Activated CD4-positive, alpha-beta T cell treated with anti-CD3 and anti-CD28 coated beads for 1 hour (primary cell): ENCODE data around the gene KSR2.

ENCODE experiments used
- DNase-seq: peaks from one replicate; pipeline ENCODE4 v3.0.0-alpha.2; 2020

The KSR2 gene

GRCh38 chr12:117437516-117438255, 531.1 kb downstream of the KSR2 start:
- no peak for DNase-seq

- DNase-seq, result no peak
These were observed 534.9 kb downstream of the KSR2 start for GRCh38 chr12:117433878-117434277.

- no peak for DNase-seq
These were observed 538.5 kb downstream of the KSR2 start for GRCh38 chr12:117430246-117430645.

- no peak for DNase-seq
These were observed 541.6 kb downstream of the KSR2 start for GRCh38 chr12:117427211-117427610.

GRCh38 chr12:117421987-117422386, 546.8 kb downstream of the KSR2 start:
- no peak for DNase-seq

GRCh38 chr12:117421068-117421752, 547.6 kb downstream of the KSR2 start:
- no peak for DNase-seq

GRCh38 chr12:117417004-117417403, 551.8 kb downstream of the KSR2 start:
- DNase-seq, result no peak

GRCh38 chr12:117412465-117413188, 556.2 kb downstream of the KSR2 start:
- no peak for DNase-seq

GRCh38 chr12:117409286-117409685, 559.5 kb downstream of the KSR2 start:
- DNase-seq, result no peak

- DNase-seq, result no peak
These were observed 560.5 kb downstream of the KSR2 start for GRCh38 chr12:117408161-117408791.

- DNase-seq, result no peak
These were observed 563.9 kb downstream of the KSR2 start for GRCh38 chr12:117404940-117405339.

- no peak for DNase-seq
These were observed 564.5 kb downstream of the KSR2 start for GRCh38 chr12:117404203-117404853.

GRCh38 chr12:117403586-117404139, 565.1 kb downstream of the KSR2 start:
- DNase-seq, result no peak
